Caco-2 (cell line): ENCODE results near the gene LRRTM4. TPM values are rescaled to one million over a fixed set of nuclear protein-coding genes. Genes with fewer than 3 reads are reported as not detected.

ENCODE experiments used
- BruUV-seq: library from RNA; stranded (reverse); fragments of 400-500 nt; replicated peaks from 2 replicates; lab custom pipeline; 2021; lab: Mats Ljungman, UMichigan
- CTCF ChIA-PET: fragments of 300-600 bp; sonication (Branson Sonifier 250); formaldehyde crosslinking; loops from one replicate; lab custom pipeline; 2022; ENCODE audit warnings: antibody characterized with exemption; lab: Charles Lee
- POLR2A ChIA-PET: fragments of 300-600 bp; sonication (Branson Sonifier 250); formaldehyde crosslinking; loops from one replicate; lab custom pipeline; 2022; ENCODE audit warnings: antibody characterized with exemption; lab: Charles Lee
- DNase-seq, 2 experiments: peaks; one replicate each; pipeline versions ENCODE4 v3.0.0 to v3.0.0-alpha.2; 2020 to 2022
- H3K27me3 ChIP-seq: replicated peaks from 2 replicates; pipeline ENCODE4 v1.6.0; 2011; ENCODE audit warnings: low read length; ENCODE audit not compliant: control insufficient read depth, insufficient read depth
- H3K36me3 ChIP-seq: 2 replicates; pipeline ENCODE4 v1.5.1; 2011; ENCODE audit warnings: low read length; ENCODE audit not compliant: control insufficient read depth, insufficient read depth
- H3K4me1 ChIP-seq: fragments of 250-450 bp; sonication (Bioruptor Pico); 2 replicates; pipeline ENCODE4 v1.5.1; 2020; ENCODE audit warnings: mild to moderate bottlenecking
- H3K4me3 ChIP-seq: 2 replicates; pipeline ENCODE4 v1.5.1; 2011; ENCODE audit warnings: low read depth, mild to moderate bottlenecking, control low read depth, low read length
- H3K9me3 ChIP-seq: fragments of 250-450 bp; sonication (Bioruptor Pico); 2 replicates; pipeline ENCODE4 v1.5.1; 2020; ENCODE audit warnings: mild to moderate bottlenecking, moderate library complexity
- H3K27ac Mint-ChIP-seq: one replicate; pipeline ENCODE4 v1.8.0; 2022; ENCODE audit warnings: mixed read lengths; ENCODE audit not compliant: unreplicated experiment
- H3K27me3 Mint-ChIP-seq: one replicate; pipeline ENCODE4 v1.8.0; 2022; ENCODE audit warnings: mixed read lengths; ENCODE audit not compliant: insufficient read depth, unreplicated experiment
- H3K36me3 Mint-ChIP-seq: one replicate; pipeline ENCODE4 v1.8.0; 2022; ENCODE audit warnings: mild to moderate bottlenecking, mixed read lengths; ENCODE audit not compliant: insufficient read depth, unreplicated experiment
- H3K4me1 Mint-ChIP-seq: one replicate; pipeline ENCODE4 v1.8.0; 2022; ENCODE audit warnings: low read depth, mixed read lengths; ENCODE audit not compliant: unreplicated experiment
- H3K4me3 Mint-ChIP-seq: one replicate; pipeline ENCODE4 v1.8.0; 2022; ENCODE audit warnings: mild to moderate bottlenecking, moderate library complexity, mixed read lengths; ENCODE audit not compliant: unreplicated experiment
- H3K9me3 Mint-ChIP-seq: one replicate; pipeline ENCODE4 v1.8.0; 2022; ENCODE audit warnings: mixed read lengths; ENCODE audit not compliant: unreplicated experiment
- intact Hi-C: fragments of 100-400 bp; cut with micrococcal nuclease; formaldehyde crosslinking; loops from one replicate; pipeline ENCODE4 v1.10.0; 2022; ENCODE audit not compliant: unreplicated experiment
- total RNA-seq: library from RNA; stranded (reverse); gene quantifications from 2 replicates; pipeline ENCODE4 v1.2.3, GENCODE V29; 2022
- TF ChIP-seq, protein P1 (sequence below), 2 experiments: fragments of 200-600 bp in 1 of 2; IDR thresholded peaks; 1 replicate in 1 of 2; 2 replicates in 1 of 2; pipeline versions ENCODE4 v1.5.1 to v1.8.0; 2011 to 2022; ENCODE audit warnings: antibody characterized with exemption in 1 of 2, control low read depth in 1 of 2, inconsistent platforms in 1 of 2, low read depth in 1 of 2, low read length in 1 of 2, mild to moderate bottlenecking in 1 of 2, moderate library complexity in 1 of 2; ENCODE audit not compliant: insufficient read depth in 1 of 2, severe bottlenecking in 1 of 2, unreplicated experiment in 1 of 2

Gene LRRTM4
- total RNA-seq, 1 experiment from 2014 or later, result 0.32 TPM

DNA sequence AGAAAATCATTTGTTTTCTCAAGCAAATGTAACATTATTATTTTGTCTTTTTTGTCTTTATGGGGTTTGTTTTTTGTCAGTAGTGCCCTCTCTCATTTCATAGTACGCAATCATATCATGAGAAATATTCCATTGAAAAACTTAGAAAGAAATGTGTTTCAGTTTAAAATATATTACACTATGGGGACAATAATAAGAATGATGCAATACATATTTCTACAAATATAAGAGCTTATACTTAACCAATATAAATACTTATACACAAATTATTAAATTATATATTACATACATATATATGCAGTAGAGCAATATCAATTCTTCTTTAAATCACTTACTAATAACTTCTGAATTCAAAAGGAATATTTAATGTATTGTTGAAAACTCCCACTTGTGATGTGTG lies 13.7 kb downstream of the LRRTM4 start:
- Mint-ChIP-seq H3K9me3 (no peaks in the 10 kb centered on the region), H3K27ac (no peak overlapping the region), H3K36me3 (no peaks in the 10 kb centered on the region), H3K4me1 (no peaks in the 10 kb centered on the region), H3K27me3 (no peaks in the 10 kb centered on the region), H3K4me3 (no peak overlapping the region)
- ChIA-PET POLR2A (no interaction called here), CTCF (no interaction called here)
- H3K4me3 ChIP-seq, result no peak overlapping the region
- H3K9me3 ChIP-seq, result no peaks in the 10 kb centered on the region
- TF ChIP-seq, protein P1, sequence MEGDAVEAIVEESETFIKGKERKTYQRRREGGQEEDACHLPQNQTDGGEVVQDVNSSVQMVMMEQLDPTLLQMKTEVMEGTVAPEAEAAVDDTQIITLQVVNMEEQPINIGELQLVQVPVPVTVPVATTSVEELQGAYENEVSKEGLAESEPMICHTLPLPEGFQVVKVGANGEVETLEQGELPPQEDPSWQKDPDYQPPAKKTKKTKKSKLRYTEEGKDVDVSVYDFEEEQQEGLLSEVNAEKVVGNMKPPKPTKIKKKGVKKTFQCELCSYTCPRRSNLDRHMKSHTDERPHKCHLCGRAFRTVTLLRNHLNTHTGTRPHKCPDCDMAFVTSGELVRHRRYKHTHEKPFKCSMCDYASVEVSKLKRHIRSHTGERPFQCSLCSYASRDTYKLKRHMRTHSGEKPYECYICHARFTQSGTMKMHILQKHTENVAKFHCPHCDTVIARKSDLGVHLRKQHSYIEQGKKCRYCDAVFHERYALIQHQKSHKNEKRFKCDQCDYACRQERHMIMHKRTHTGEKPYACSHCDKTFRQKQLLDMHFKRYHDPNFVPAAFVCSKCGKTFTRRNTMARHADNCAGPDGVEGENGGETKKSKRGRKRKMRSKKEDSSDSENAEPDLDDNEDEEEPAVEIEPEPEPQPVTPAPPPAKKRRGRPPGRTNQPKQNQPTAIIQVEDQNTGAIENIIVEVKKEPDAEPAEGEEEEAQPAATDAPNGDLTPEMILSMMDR (IDR thresholded peaks at IDR 0.05; ENCODE audit: insufficient read depth in 1 of 2, low read depth in 1 of 2, low read length in 1 of 2, severe bottlenecking in 1 of 2, unreplicated experiment in 1 of 2), result no peak
- no TSS peak for BruUV-seq
- H3K27me3 ChIP-seq, result no peaks in the 10 kb centered on the region
- intact Hi-C loops, result no loop called here
- H3K4me1 ChIP-seq, result no peaks in the 10 kb centered on the region
- DNase-seq, result no peak
- H3K36me3 ChIP-seq, result no peaks in the 10 kb centered on the region

DNA sequence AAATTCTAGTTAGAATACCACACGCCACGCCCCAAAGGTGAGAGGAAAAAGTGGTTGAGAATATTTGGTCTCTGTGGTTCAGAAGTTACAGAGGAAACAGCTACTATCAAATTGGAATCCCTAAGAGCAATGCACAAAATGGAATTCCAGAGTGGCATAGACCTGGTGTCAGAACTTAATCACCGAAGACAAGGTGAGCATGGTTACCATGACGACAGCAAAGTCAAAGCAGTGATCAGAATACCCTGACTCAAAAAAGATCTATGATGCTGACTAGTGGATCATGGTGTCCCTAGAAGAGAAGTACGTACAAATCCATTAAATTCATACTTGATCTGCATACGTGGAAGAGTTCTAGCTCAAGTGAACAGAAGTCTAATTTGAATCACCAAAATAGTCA lies 14.5 kb downstream of the LRRTM4 start:
- BruUV-seq, result no TSS peak
- H3K27me3 ChIP-seq, result no peaks in the 10 kb centered on the region
- intact Hi-C loops, result no loop called here
- no peaks in the 10 kb centered on the region for H3K9me3 ChIP-seq
- POLR2A ChIA-PET, result no interaction called here
- Mint-ChIP-seq H3K9me3 (no peaks in the 10 kb centered on the region), H3K27me3 (no peaks in the 10 kb centered on the region), H3K27ac (no peak overlapping the region), H3K36me3 (no peaks in the 10 kb centered on the region), H3K4me3 (no peak overlapping the region), H3K4me1 (no peaks in the 10 kb centered on the region)
- no peaks in the 10 kb centered on the region for H3K4me1 ChIP-seq
- no peak overlapping the region for H3K4me3 ChIP-seq
- DNase-seq, result no peak
- no peaks in the 10 kb centered on the region for H3K36me3 ChIP-seq
- TF ChIP-seq, protein P1 (IDR thresholded peaks at IDR 0.05; ENCODE audit: insufficient read depth in 1 of 2, low read depth in 1 of 2, low read length in 1 of 2, severe bottlenecking in 1 of 2, unreplicated experiment in 1 of 2), result no peak
- CTCF ChIA-PET, result no interaction called here

DNA sequence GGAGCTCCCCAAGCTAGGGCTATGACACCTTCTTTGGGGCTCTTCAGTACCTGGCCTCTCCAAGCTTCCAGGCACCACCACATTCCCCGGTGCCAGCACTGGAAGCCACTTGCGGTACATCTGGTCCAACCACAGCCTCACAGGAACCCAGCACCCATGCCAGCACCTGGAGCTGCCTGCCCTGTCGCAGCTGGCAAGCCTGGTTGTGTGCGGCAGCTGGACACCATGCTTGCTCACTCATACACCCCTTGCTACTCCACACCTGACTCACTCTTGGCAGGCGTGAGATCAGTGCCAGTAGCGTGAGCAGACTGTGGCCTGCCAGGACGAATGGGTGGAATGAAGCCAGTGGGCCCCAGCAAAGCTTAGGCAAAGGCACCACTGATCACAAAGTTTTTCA lies 34.0 kb downstream of the LRRTM4 start:
- no peak for DNase-seq
- H3K27me3 Mint-ChIP-seq, result peaks cover 4% of the 10 kb centered on the region
- H3K36me3 ChIP-seq, result no peaks in the 10 kb centered on the region
- no peaks in the 10 kb centered on the region for H3K36me3 Mint-ChIP-seq
- H3K4me1 ChIP-seq, result no peaks in the 10 kb centered on the region
- TF ChIP-seq, protein P1 (IDR thresholded peaks at IDR 0.05; ENCODE audit: insufficient read depth in 1 of 2, low read depth in 1 of 2, low read length in 1 of 2, severe bottlenecking in 1 of 2, unreplicated experiment in 1 of 2), result no peak
- no TSS peak for BruUV-seq
- intact Hi-C loops, result no loop called here
- POLR2A ChIA-PET, result interaction anchor here (0.6 kb wide), 1 partner anchor 410 kb away, joined by 3 read pairs; no protein-coding TSS in a partner anchor
- H3K4me3 ChIP-seq, result no peak overlapping the region
- no peaks in the 10 kb centered on the region for H3K27me3 ChIP-seq
- no peaks in the 10 kb centered on the region for H3K4me1 Mint-ChIP-seq
- CTCF ChIA-PET, result no interaction called here
- no peaks in the 10 kb centered on the region for H3K9me3 ChIP-seq
- H3K9me3 Mint-ChIP-seq, result no peaks in the 10 kb centered on the region
- H3K4me3 Mint-ChIP-seq, result no peak overlapping the region
- H3K27ac Mint-ChIP-seq, result no peak overlapping the region
